NCI-H524 treated with DMSO at 0.1 percent for 48 hours (cell line): ENCODE measurements around the gene MT1A.
"Not testable (repeated sequence)": the region's sequence is repeated elsewhere in the genome, so short reads cannot be mapped to it uniquely, and the experiment has no call there.

Experiments used
- DNase-seq: peaks from one replicate; lab custom pipeline; 2025; lab: John Stamatoyannopoulos, UW

The MT1A gene

GRCh38 chr16:56657555-56658326, 19.3 kb downstream of the MT1A start, which contains the start of gene MT1F:
Gene MT1F (plus strand): TSS chr16:56657959. CDS start chr16:56658059, 100 bp downstream.
- no peak for DNase-seq

- no peak for DNase-seq
Observed at GRCh38 chr16:56658327-56658875, 19.9 kb downstream of the MT1A start.

- no peak for DNase-seq
Observed at GRCh38 chr16:56662357-56663354, 24.2 kb downstream of the MT1A start.

GRCh38 chr16:56664506-56664905, 26.0 kb downstream of the MT1A start:
- DNase-seq, result no peak

- not testable (repeated sequence) for DNase-seq
Observed at GRCh38 chr16:56665286-56666261, 27.1 kb downstream of the MT1A start.

- no peak for DNase-seq
Observed at GRCh38 chr16:56667581-56668571, 29.4 kb downstream of the MT1A start, which contains the start of gene MT1G. Gene MT1G (minus strand): TSS chr16:56668065. CDS start chr16:56667993, 72 bp downstream.

- no peak for DNase-seq
Observed at GRCh38 chr16:56669005-56669839, 30.8 kb downstream of the MT1A start, which contains the start of gene MT1H. Gene MT1H (plus strand): TSS chr16:56669814. CDS start chr16:56669885, 71 bp downstream.

GRCh38 chr16:56669840-56670619, 31.6 kb downstream of the MT1A start:
- DNase-seq, result no peak

- no peak for DNase-seq
Observed at GRCh38 chr16:56670620-56670934, 32.1 kb downstream of the MT1A start.

- DNase-seq, result not testable (repeated sequence)
Observed at GRCh38 chr16:56671691-56672090, 33.2 kb downstream of the MT1A start.

- DNase-seq, result not testable (repeated sequence)
Observed at GRCh38 chr16:56672171-56672570, 33.7 kb downstream of the MT1A start.

- no peak for DNase-seq
Observed at GRCh38 chr16:56672761-56673536, 34.5 kb downstream of the MT1A start.

- DNase-seq, result no peak
Observed at GRCh38 chr16:56673921-56674320, 35.5 kb downstream of the MT1A start.

GRCh38 chr16:56674570-56674969, 36.1 kb downstream of the MT1A start:
- not testable (repeated sequence) for DNase-seq

GRCh38 chr16:56675685-56676210, 37.3 kb downstream of the MT1A start:
- DNase-seq, result no peak

GRCh38 chr16:56677474-56677873, 39.0 kb downstream of the MT1A start:
- no peak for DNase-seq
